Loucy (cell line): ENCODE measurements around the gene GATA1.

ENCODE experiments used
- H2AFZ ChIP-seq: fragments of 200-600 bp; sonication (generic); 2 replicates; pipeline ENCODE4 v1.6.0; 2016; ENCODE audit warnings: antibody characterized with exemption, mild to moderate bottlenecking, low read length, moderate library complexity
- H3F3A ChIP-seq: fragments of 200-600 bp; 2 replicates; pipeline ENCODE4 v1.6.0; 2016; ENCODE audit warnings: antibody characterized with exemption, low read depth, mild to moderate bottlenecking
- H3K27me3 ChIP-seq: fragments of 200-600 bp; sonication (generic); 2 replicates; pipeline ENCODE4 v1.6.1; 2014; ENCODE audit warnings: low read length, mild to moderate bottlenecking; ENCODE audit not compliant: insufficient read depth, poor library complexity, severe bottlenecking
- H3K36me3 ChIP-seq: fragments of 200-600 bp; sonication (generic); 2 replicates; pipeline ENCODE4 v1.6.1; 2016; ENCODE audit warnings: low read length; ENCODE audit not compliant: insufficient read depth
- H3K4me1 ChIP-seq: fragments of 200-600 bp; sonication (generic); 2 replicates; pipeline ENCODE4 v1.5.1; 2014; ENCODE audit warnings: low read length, mild to moderate bottlenecking; ENCODE audit not compliant: insufficient read depth, poor library complexity, severe bottlenecking
- H3K4me2 ChIP-seq: fragments of 200-600 bp; sonication (generic); 2 replicates; pipeline ENCODE4 v1.6.0; 2014; ENCODE audit warnings: antibody characterized with exemption, low read length, low read depth, mild to moderate bottlenecking; ENCODE audit not compliant: poor library complexity, severe bottlenecking
- H3K4me3 ChIP-seq: fragments of 200-600 bp; sonication (generic); 2 replicates; pipeline ENCODE4 v1.5.1; 2014; ENCODE audit warnings: low read length, mild to moderate bottlenecking, mixed read lengths; ENCODE audit not compliant: poor library complexity, severe bottlenecking
- H3K79me2 ChIP-seq: fragments of 200-600 bp; sonication (generic); 2 replicates; pipeline ENCODE4 v1.6.1; 2014; ENCODE audit warnings: low read length; ENCODE audit not compliant: insufficient read depth
- H3K9ac ChIP-seq: fragments of 200-600 bp; sonication (generic); 2 replicates; pipeline ENCODE4 v1.6.0; 2014; ENCODE audit warnings: mild to moderate bottlenecking, low read depth, low read length, moderate library complexity; ENCODE audit not compliant: poor library complexity, severe bottlenecking
- H3K9me2 ChIP-seq: fragments of 200-600 bp; sonication (generic); replicated peaks from 2 replicates; pipeline ENCODE4 v1.6.1; 2016; ENCODE audit warnings: low read depth, low read length, mixed read lengths
- H3K9me3 ChIP-seq: fragments of 200-600 bp; sonication (generic); 2 replicates; pipeline ENCODE4 v1.6.1; 2014; ENCODE audit warnings: mild to moderate bottlenecking, antibody characterized with exemption, low read length, low read depth; ENCODE audit not compliant: insufficient read depth
- H4K20me1 ChIP-seq: fragments of 200-600 bp; sonication (generic); 2 replicates; pipeline ENCODE4 v1.6.0; 2014; ENCODE audit warnings: antibody characterized with exemption, low read length, mild to moderate bottlenecking; ENCODE audit not compliant: insufficient read depth, poor library complexity, severe bottlenecking
- EZH2phosphoT487 ChIP-seq: fragments of 200-600 bp; IDR thresholded peaks from 2 replicates; pipeline ENCODE4 v1.6.1; 2018; ENCODE audit warnings: antibody characterized with exemption, mild to moderate bottlenecking, moderate library complexity, borderline replicate concordance
- TF ChIP-seq, protein P1 (sequence below): fragments of 200-600 bp; sonication (generic); conservative IDR thresholded peaks from 2 replicates; pipeline ENCODE4 v1.5.1; 2014; ENCODE audit warnings: mild to moderate bottlenecking, antibody characterized with exemption, low read length

Gene GATA1

DNA sequence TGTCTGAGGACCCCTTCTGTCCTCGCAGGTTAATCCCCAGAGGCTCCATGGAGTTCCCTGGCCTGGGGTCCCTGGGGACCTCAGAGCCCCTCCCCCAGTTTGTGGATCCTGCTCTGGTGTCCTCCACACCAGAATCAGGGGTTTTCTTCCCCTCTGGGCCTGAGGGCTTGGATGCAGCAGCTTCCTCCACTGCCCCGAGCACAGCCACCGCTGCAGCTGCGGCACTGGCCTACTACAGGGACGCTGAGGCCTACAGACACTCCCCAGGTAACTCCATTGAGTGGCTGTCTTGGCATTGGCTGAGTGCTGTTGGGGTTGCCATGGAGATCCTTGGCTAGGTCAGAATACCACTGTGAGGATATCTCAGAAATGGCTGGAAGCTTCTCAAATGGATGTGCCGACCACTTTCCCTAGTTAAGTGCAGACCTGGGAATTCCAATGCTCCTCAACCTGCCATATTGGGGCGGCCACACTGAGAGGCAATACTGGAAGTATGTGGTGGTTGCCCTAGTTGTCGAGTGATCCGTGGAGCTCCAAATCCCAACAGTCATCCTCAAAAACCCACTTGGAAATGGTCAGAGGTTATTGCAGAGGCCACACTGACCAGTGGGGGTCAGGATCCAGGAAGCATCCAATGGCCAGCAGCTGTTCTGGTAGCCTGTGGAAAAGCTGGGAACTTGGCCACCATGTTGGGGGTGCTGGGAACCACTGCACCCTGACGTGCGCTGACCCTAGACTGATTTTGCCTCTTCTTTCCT, 4.9 kb downstream of the GATA1 start:
- Histone ChIP-seq H3K9ac (no peak overlapping the region), H3K9me3 (no peaks in the 10 kb centered on the region), H3K27me3 (no peaks in the 10 kb centered on the region), H3K36me3 (no peaks in the 10 kb centered on the region), H3K79me2 (no peaks in the 10 kb centered on the region), H3F3A (no peaks in the 10 kb centered on the region), H3K4me1 (no peaks in the 10 kb centered on the region), H4K20me1 (no peaks in the 10 kb centered on the region), H3K4me2 (no peak overlapping the region), H3K4me3 (no peak overlapping the region), H2AFZ (no peak overlapping the region), H3K9me2 (no peaks in the 10 kb centered on the region)
- TF ChIP-seq EZH2phosphoT487: no peak
- TF ChIP-seq, protein P1, sequence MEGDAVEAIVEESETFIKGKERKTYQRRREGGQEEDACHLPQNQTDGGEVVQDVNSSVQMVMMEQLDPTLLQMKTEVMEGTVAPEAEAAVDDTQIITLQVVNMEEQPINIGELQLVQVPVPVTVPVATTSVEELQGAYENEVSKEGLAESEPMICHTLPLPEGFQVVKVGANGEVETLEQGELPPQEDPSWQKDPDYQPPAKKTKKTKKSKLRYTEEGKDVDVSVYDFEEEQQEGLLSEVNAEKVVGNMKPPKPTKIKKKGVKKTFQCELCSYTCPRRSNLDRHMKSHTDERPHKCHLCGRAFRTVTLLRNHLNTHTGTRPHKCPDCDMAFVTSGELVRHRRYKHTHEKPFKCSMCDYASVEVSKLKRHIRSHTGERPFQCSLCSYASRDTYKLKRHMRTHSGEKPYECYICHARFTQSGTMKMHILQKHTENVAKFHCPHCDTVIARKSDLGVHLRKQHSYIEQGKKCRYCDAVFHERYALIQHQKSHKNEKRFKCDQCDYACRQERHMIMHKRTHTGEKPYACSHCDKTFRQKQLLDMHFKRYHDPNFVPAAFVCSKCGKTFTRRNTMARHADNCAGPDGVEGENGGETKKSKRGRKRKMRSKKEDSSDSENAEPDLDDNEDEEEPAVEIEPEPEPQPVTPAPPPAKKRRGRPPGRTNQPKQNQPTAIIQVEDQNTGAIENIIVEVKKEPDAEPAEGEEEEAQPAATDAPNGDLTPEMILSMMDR: no peak

DNA sequence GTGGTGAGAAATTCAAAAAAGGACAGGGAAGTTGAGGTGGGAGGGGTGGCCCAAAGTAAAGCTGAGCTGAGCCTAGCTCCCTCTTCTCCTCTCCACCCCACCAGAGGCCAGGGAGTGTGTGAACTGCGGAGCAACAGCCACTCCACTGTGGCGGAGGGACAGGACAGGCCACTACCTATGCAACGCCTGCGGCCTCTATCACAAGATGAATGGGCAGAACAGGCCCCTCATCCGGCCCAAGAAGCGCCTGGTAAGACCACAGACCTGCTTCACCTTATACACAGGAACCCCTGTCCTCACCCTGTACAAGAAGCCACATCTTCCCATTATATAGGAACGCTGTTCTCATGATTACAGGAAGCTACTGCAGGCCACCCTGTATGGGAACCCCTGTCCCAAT, 5.8 kb downstream of the GATA1 start:
- no peak overlapping the region for H3K4me3 ChIP-seq
- no peaks in the 10 kb centered on the region for H3K4me1 ChIP-seq
- H4K20me1 ChIP-seq: no peaks in the 10 kb centered on the region
- H2AFZ ChIP-seq: no peak overlapping the region
- TF ChIP-seq, protein P1: no peak
- no peak for TF ChIP-seq EZH2phosphoT487
- no peaks in the 10 kb centered on the region for H3K27me3 ChIP-seq
- no peak overlapping the region for H3K4me2 ChIP-seq
- no peaks in the 10 kb centered on the region for H3K9me2 ChIP-seq
- no peaks in the 10 kb centered on the region for H3F3A ChIP-seq
- no peak overlapping the region for H3K9ac ChIP-seq
- H3K79me2 ChIP-seq: no peaks in the 10 kb centered on the region
- no peaks in the 10 kb centered on the region for H3K9me3 ChIP-seq
- no peaks in the 10 kb centered on the region for H3K36me3 ChIP-seq

DNA sequence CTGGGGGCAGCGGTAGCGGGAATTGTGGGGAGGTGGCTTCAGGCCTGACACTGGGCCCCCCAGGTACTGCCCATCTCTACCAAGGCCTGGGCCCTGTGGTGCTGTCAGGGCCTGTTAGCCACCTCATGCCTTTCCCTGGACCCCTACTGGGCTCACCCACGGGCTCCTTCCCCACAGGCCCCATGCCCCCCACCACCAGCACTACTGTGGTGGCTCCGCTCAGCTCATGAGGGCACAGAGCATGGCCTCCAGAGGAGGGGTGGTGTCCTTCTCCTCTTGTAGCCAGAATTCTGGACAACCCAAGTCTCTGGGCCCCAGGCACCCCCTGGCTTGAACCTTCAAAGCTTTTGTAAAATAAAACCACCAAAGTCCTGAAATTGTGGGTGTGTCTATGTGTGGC, 7.5 kb downstream of the GATA1 start:
- Histone ChIP-seq H3K4me2 (no peak overlapping the region), H4K20me1 (no peaks in the 10 kb centered on the region), H3F3A (no peaks in the 10 kb centered on the region), H3K9me2 (no peaks in the 10 kb centered on the region), H3K36me3 (no peaks in the 10 kb centered on the region), H3K4me1 (no peaks in the 10 kb centered on the region), H3K4me3 (no peak overlapping the region), H3K79me2 (no peaks in the 10 kb centered on the region), H2AFZ (no peak overlapping the region), H3K27me3 (no peaks in the 10 kb centered on the region), H3K9me3 (no peaks in the 10 kb centered on the region), H3K9ac (no peak overlapping the region)
- no peak for TF ChIP-seq EZH2phosphoT487
